ENCODE results near the gene GPR142.
"Not testable (repeated sequence)": the region's sequence is repeated elsewhere in the genome, so short reads cannot be mapped to it uniquely, and the experiment has no call there.

Gene GPR142

GRCh38 chr17:74392848-74393247 is 25.5 kb downstream of the GPR142 start:
- H3K4me1 ChIP-seq (ENCODE audit: control insufficient read depth in 1 of 2, insufficient read depth in 2 of 2, low read length in 2 of 2): peaks cover 11 to 13% of the 10 kb centered on the region in 2 donors

GRCh38 chr17:74393346-74393942 is 26.1 kb downstream of the GPR142 start:
- Histone ChIP-seq H3K27ac (ENCODE audit: low read depth, low read length) (no peak overlapping the region), H3K27me3 (ENCODE audit: control insufficient read depth in 1 of 2, insufficient read depth in 2 of 2, low read length in 2 of 2) (no peaks in the 10 kb centered on the region), H3K9me3 (ENCODE audit: control insufficient read depth in 1 of 2, low read length in 2 of 2) (no peaks in the 10 kb centered on the region), H3K4me3 (ENCODE audit: low read depth in 1 of 2, low read length in 2 of 2) (no peak overlapping the region), H3K9ac (ENCODE audit: low read depth in 1 of 2, low read length in 2 of 2) (no peak overlapping the region), H3K4me1 (ENCODE audit: control insufficient read depth in 1 of 2, insufficient read depth in 2 of 2, low read length in 2 of 2) (peaks cover 11% of the 10 kb centered on the region in 2 donors), H3K36me3 (ENCODE audit: control insufficient read depth in 1 of 2, insufficient read depth in 2 of 2, low read length in 2 of 2) (no peaks in the 10 kb centered on the region)

More at GRCh38 chr17:74392848-74393247, 25.5 kb downstream of the GPR142 start:
- Histone ChIP-seq H3K9ac (ENCODE audit: low read depth in 1 of 2, low read length in 2 of 2) (no peak overlapping the region), H3K36me3 (ENCODE audit: control insufficient read depth in 1 of 2, insufficient read depth in 2 of 2, low read length in 2 of 2) (no peaks in the 10 kb centered on the region), H3K27ac (ENCODE audit: low read depth, low read length) (no peak overlapping the region), H3K27me3 (ENCODE audit: control insufficient read depth in 1 of 2, insufficient read depth in 2 of 2, low read length in 2 of 2) (no peaks in the 10 kb centered on the region), H3K4me3 (ENCODE audit: low read depth in 1 of 2, low read length in 2 of 2) (no peak overlapping the region), H3K9me3 (ENCODE audit: control insufficient read depth in 1 of 2, low read length in 2 of 2) (no peaks in the 10 kb centered on the region)

GRCh38 chr17:74394275-74394950 is 27.1 kb downstream of the GPR142 start:
- Histone ChIP-seq H3K9ac (ENCODE audit: low read depth in 1 of 2, low read length in 2 of 2) (no peak overlapping the region), H3K36me3 (ENCODE audit: control insufficient read depth in 1 of 2, insufficient read depth in 2 of 2, low read length in 2 of 2) (no peaks in the 10 kb centered on the region), H3K27ac (ENCODE audit: low read depth, low read length) (no peak overlapping the region), H3K4me1 (ENCODE audit: control insufficient read depth in 1 of 2, insufficient read depth in 2 of 2, low read length in 2 of 2) (peaks cover 11% of the 10 kb centered on the region in 2 donors), H3K4me3 (ENCODE audit: low read depth in 1 of 2, low read length in 2 of 2) (no peak overlapping the region), H3K27me3 (ENCODE audit: control insufficient read depth in 1 of 2, insufficient read depth in 2 of 2, low read length in 2 of 2) (no peaks in the 10 kb centered on the region), H3K9me3 (ENCODE audit: control insufficient read depth in 1 of 2, low read length in 2 of 2) (no peaks in the 10 kb centered on the region)

- no peaks in the 10 kb centered on the region for H3K27me3 ChIP-seq (ENCODE audit: control insufficient read depth in 1 of 2, insufficient read depth in 2 of 2, low read length in 2 of 2)
- no peaks in the 10 kb centered on the region for H3K36me3 ChIP-seq (ENCODE audit: control insufficient read depth in 1 of 2, insufficient read depth in 2 of 2, low read length in 2 of 2)
- H3K4me1 ChIP-seq (ENCODE audit: control insufficient read depth in 1 of 2, insufficient read depth in 2 of 2, low read length in 2 of 2): peaks cover 11% of the 10 kb centered on the region in 2 donors
- no peak overlapping the region for H3K4me3 ChIP-seq (ENCODE audit: low read depth in 1 of 2, low read length in 2 of 2)
- H3K27ac ChIP-seq (ENCODE audit: low read depth, low read length): no peak overlapping the region
- H3K9me3 ChIP-seq (ENCODE audit: control insufficient read depth in 1 of 2, low read length in 2 of 2): no peaks in the 10 kb centered on the region
- peak overlapping the region in 1 of 2 donors; percentile 60 for H3K9ac ChIP-seq (ENCODE audit: low read depth in 1 of 2, low read length in 2 of 2)
These were observed 27.7 kb downstream of the GPR142 start for GRCh38 chr17:74394977-74395376.

GRCh38 chr17:74396567-74396966 is 29.3 kb downstream of the GPR142 start:
- H3K36me3 ChIP-seq (ENCODE audit: control insufficient read depth in 1 of 2, insufficient read depth in 2 of 2, low read length in 2 of 2): no peaks in the 10 kb centered on the region
- H3K27ac ChIP-seq (ENCODE audit: low read depth, low read length): no peak overlapping the region
- H3K9ac ChIP-seq (ENCODE audit: low read depth in 1 of 2, low read length in 2 of 2): no peak overlapping the region
- peaks cover 11% of the 10 kb centered on the region in 2 donors for H3K4me1 ChIP-seq (ENCODE audit: control insufficient read depth in 1 of 2, insufficient read depth in 2 of 2, low read length in 2 of 2)
- no peaks in the 10 kb centered on the region for H3K9me3 ChIP-seq (ENCODE audit: control insufficient read depth in 1 of 2, low read length in 2 of 2)
- no peak overlapping the region for H3K4me3 ChIP-seq (ENCODE audit: low read depth in 1 of 2, low read length in 2 of 2)
- no peaks in the 10 kb centered on the region for H3K27me3 ChIP-seq (ENCODE audit: control insufficient read depth in 1 of 2, insufficient read depth in 2 of 2, low read length in 2 of 2)

- Histone ChIP-seq H3K4me1 (ENCODE audit: control insufficient read depth in 1 of 2, insufficient read depth in 2 of 2, low read length in 2 of 2) (no peaks in the 10 kb centered on the region), H3K9me3 (ENCODE audit: control insufficient read depth in 1 of 2, low read length in 2 of 2) (no peaks in the 10 kb centered on the region), H3K4me3 (ENCODE audit: low read depth in 1 of 2, low read length in 2 of 2) (no peak overlapping the region), H3K27ac (ENCODE audit: low read depth, low read length) (no peak overlapping the region), H3K36me3 (ENCODE audit: control insufficient read depth in 1 of 2, insufficient read depth in 2 of 2, low read length in 2 of 2) (no peaks in the 10 kb centered on the region), H3K27me3 (ENCODE audit: control insufficient read depth in 1 of 2, insufficient read depth in 2 of 2, low read length in 2 of 2) (no peaks in the 10 kb centered on the region), H3K9ac (ENCODE audit: low read depth in 1 of 2, low read length in 2 of 2) (no peak overlapping the region)
These were observed 34.7 kb downstream of the GPR142 start for GRCh38 chr17:74402048-74402447.

- Histone ChIP-seq H3K9ac (ENCODE audit: low read depth in 1 of 2, low read length in 2 of 2) (no peak overlapping the region), H3K4me3 (ENCODE audit: low read depth in 1 of 2, low read length in 2 of 2) (no peak overlapping the region), H3K27ac (ENCODE audit: low read depth, low read length) (no peak overlapping the region), H3K4me1 (ENCODE audit: control insufficient read depth in 1 of 2, insufficient read depth in 2 of 2, low read length in 2 of 2) (no peaks in the 10 kb centered on the region), H3K9me3 (ENCODE audit: control insufficient read depth in 1 of 2, low read length in 2 of 2) (no peaks in the 10 kb centered on the region), H3K36me3 (ENCODE audit: control insufficient read depth in 1 of 2, insufficient read depth in 2 of 2, low read length in 2 of 2) (no peaks in the 10 kb centered on the region), H3K27me3 (ENCODE audit: control insufficient read depth in 1 of 2, insufficient read depth in 2 of 2, low read length in 2 of 2) (no peaks in the 10 kb centered on the region)
These were observed 36.3 kb downstream of the GPR142 start for GRCh38 chr17:74403512-74404137.

- H3K4me1 ChIP-seq (ENCODE audit: control insufficient read depth in 1 of 2, insufficient read depth in 2 of 2, low read length in 2 of 2): no peaks in the 10 kb centered on the region
- no peak overlapping the region for H3K9ac ChIP-seq (ENCODE audit: low read depth in 1 of 2, low read length in 2 of 2)
- no peaks in the 10 kb centered on the region for H3K27me3 ChIP-seq (ENCODE audit: control insufficient read depth in 1 of 2, insufficient read depth in 2 of 2, low read length in 2 of 2)
- no peaks in the 10 kb centered on the region for H3K36me3 ChIP-seq (ENCODE audit: control insufficient read depth in 1 of 2, insufficient read depth in 2 of 2, low read length in 2 of 2)
- H3K4me3 ChIP-seq (ENCODE audit: low read depth in 1 of 2, low read length in 2 of 2): no peak overlapping the region
- H3K27ac ChIP-seq (ENCODE audit: low read depth, low read length): no peak overlapping the region
- no peaks in the 10 kb centered on the region for H3K9me3 ChIP-seq (ENCODE audit: control insufficient read depth in 1 of 2, low read length in 2 of 2)
These were observed 36.9 kb downstream of the GPR142 start for GRCh38 chr17:74404218-74404617.

GRCh38 chr17:74404789-74405188 is 37.5 kb downstream of the GPR142 start:
- no peaks in the 10 kb centered on the region for H3K27me3 ChIP-seq (ENCODE audit: control insufficient read depth in 1 of 2, insufficient read depth in 2 of 2, low read length in 2 of 2)
- no peaks in the 10 kb centered on the region for H3K9me3 ChIP-seq (ENCODE audit: control insufficient read depth in 1 of 2, low read length in 2 of 2)
- H3K9ac ChIP-seq (ENCODE audit: low read depth in 1 of 2, low read length in 2 of 2): no peak overlapping the region
- no peak overlapping the region for H3K27ac ChIP-seq (ENCODE audit: low read depth, low read length)
- H3K4me1 ChIP-seq (ENCODE audit: control insufficient read depth in 1 of 2, insufficient read depth in 2 of 2, low read length in 2 of 2): no peaks in the 10 kb centered on the region
- no peak overlapping the region for H3K4me3 ChIP-seq (ENCODE audit: low read depth in 1 of 2, low read length in 2 of 2)
- H3K36me3 ChIP-seq (ENCODE audit: control insufficient read depth in 1 of 2, insufficient read depth in 2 of 2, low read length in 2 of 2): no peaks in the 10 kb centered on the region

GRCh38 chr17:74405311-74405710 is 38.0 kb downstream of the GPR142 start:
- H3K4me3 ChIP-seq (ENCODE audit: low read depth in 1 of 2, low read length in 2 of 2); H3K9me3 ChIP-seq (ENCODE audit: control insufficient read depth in 1 of 2, low read length in 2 of 2); H3K27me3 ChIP-seq (ENCODE audit: control insufficient read depth in 1 of 2, insufficient read depth in 2 of 2, low read length in 2 of 2); H3K27ac ChIP-seq (ENCODE audit: low read depth, low read length); H3K4me1 ChIP-seq (ENCODE audit: control insufficient read depth in 1 of 2, insufficient read depth in 2 of 2, low read length in 2 of 2); H3K9ac ChIP-seq (ENCODE audit: low read depth in 1 of 2, low read length in 2 of 2); H3K36me3 ChIP-seq (ENCODE audit: control insufficient read depth in 1 of 2, insufficient read depth in 2 of 2, low read length in 2 of 2): not testable (repeated sequence)

Data from duodenal mucosa (tissue), 2 donors.